GM11168 (cell line): ENCODE measurements around the gene SLC17A1.

ENCODE experiments used
- in situ Hi-C: fragments of 300-500 bp; cut with MboI; formaldehyde crosslinking; loops from one replicate; pipeline ENCODE4 v1.12.0; 2022; ENCODE audit warnings: low sequenced_read_pairs; ENCODE audit not compliant: unreplicated experiment

SLC17A1 gene

DNA sequence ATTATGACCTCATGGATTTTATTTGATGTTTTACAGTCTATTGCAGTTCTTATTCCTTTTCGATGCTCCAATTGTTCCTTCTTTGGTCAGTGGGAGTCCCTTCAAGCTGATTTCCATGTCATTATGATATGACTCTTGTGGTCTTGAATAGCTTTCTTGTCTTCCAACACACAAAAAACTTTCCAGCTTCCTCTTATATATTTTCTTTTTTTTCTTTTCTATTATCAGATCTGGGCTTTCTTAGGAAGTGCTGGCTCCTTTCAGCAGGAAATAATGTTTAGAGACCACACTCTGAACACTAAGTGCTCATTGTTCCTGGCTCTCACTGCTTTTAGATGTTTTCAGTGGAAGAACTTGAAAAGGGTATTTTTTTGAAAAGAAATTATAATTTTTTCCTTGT, 3.1 kb upstream of the SLC17A1 start:
- in situ Hi-C loops: no loop called here

DNA sequence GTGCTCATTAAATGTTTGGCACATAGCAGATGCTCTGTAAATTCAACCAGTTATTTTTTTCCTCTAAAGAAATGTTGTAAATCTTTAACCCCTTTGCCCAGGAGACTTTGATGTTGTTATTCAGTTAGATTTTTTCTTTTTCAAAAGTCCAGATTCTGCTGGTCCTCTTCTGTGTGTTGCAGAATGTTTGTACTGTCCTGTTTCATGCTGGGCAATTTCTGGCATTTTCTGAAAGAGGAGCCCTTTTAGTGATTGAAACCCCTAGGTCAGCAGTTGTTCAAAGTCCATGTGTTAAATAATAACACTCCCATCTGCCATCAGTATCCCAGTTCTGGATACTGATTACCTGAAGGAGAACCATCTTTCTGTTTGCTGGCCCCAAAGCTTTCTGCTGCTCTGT, 1.3 kb upstream of the SLC17A1 start:
- in situ Hi-C loops: no loop called here

DNA sequence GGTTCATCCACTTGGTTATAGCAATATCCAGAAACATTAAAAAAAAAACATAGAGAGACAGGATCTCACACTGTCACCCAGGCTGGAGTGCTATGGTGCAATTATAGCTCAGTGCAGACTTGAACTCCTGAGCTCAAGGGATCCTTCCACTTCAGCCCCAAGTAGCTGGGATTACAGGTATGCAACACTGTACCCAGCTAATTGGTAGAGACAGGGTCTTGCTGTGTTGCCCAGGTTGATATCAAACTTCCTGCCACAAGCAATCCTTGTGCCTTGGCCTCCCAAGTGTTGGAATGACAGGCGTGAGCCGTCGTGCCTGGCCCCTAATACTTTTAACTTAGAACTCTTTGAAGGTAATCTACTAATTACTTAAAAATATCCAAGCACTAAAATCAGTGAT, 818 bp upstream of the SLC17A1 start:
- in situ Hi-C loops: no loop called here

DNA sequence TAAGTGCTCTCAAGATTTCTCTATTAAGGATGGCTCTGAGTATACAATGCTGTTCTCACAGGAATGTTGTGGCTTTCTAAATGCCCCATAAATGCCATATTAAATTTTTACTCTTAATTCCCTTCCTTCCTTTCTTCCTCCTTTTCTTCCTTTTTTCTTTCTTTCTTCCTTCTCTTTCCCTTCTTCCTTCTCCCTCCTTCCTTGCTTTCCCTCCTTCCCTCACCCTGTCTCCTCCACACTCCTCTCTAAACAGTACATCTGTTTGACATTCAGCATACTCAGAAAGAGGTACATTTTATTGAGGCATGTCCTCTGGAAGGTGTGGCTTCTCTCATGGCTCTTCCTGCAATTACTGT, 433 bp upstream of the SLC17A1 start:
- in situ Hi-C loops: no loop called here

DNA sequence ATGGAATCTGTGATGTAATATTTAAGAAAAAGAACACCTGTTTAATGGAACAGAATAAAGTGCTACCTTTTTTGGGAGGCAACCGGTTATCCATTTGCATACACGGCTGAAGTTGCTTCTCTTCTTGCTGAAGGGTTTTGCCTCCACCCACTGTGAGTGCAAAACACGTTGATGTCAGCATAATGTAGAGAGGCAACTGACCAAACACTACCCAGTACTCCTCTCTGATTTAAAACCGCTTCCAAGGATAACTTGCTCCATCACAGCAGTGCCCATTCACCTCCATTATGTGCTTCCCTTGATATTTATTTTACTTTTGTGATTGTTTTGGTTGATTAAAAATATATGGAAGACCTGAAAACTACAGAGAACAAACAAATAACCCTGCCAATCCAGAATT, 1.4 kb downstream of the SLC17A1 start:
- in situ Hi-C loops: no loop called here

DNA sequence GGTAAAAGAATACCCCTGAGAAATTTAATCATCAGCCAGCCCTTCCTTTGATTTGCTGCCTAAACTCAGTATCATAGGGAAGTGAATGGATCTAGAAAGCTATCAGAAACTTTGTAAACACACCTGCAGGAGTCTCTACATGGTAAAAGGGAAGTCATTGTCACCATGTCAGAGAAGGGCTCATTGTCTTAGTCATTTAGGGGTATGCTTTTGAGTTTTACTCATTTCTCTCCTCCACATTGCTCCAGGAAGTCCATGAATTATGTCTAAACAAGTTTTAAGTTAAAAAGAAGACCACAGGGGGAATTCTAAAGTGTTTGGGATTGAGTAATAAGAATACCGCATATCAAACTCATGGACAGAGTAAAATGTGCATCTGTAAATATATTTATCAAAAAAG, 2.5 kb downstream of the SLC17A1 start:
- in situ Hi-C loops: no loop called here

DNA sequence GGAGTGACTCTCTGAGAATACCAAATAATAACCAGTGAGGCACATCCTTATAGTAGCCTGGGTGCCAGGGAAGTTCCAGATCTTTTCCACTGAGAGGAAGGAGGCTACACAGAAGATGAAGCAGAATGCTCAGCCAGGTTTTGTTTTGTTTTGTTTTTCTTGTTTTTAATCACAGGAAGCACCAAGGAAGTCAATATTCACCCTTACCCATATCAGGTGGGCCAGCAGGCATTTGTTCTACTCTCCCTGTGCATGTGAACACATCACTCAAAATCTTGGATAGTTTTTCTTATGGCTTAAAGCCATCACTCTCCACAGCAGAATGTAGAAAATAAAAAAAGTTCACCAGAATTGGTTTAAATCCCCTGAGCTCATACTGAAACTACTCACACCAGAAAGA, 10.5 kb downstream of the SLC17A1 start:
- in situ Hi-C loops: no loop called here

DNA sequence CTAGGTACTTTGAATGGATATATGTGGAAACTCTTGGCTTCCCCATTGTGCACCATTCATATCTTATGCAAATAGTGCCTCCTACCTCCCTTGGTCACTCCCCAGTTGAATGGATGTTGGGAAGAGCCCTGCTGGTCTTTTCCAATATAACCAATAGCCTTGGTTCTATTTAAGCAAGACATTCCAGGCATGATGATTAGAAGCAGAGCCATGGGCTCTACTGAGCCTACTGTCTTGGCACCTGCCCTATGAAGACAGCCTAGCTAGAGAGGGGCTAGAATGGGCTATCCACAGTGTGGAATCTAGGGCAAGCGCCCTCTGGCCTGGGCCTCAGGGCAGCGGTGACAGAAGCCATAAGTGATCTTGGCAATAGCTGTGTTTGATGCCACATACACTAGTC, 15.6 kb downstream of the SLC17A1 start:
- in situ Hi-C loops: no loop called here

DNA sequence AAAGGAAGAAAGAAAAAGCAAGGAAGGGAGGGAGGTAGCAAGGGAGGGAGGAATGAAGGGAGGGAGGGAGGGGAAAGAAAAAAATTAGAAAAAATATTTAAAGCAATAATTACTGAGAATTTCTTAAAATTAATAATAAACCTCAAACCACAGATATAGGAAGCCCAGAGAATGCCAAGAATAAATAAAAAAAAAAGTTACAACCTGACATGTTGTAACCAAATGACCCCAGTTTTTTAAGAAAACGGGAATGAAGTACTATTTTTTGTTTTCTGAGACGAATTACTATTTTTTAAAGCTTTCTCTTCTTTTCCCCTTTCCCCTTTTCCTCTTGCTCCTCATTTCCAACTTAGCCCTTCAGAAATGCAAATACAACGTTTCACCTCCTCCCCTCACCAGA, 16.7 kb downstream of the SLC17A1 start:
- in situ Hi-C loops: no loop called here

DNA sequence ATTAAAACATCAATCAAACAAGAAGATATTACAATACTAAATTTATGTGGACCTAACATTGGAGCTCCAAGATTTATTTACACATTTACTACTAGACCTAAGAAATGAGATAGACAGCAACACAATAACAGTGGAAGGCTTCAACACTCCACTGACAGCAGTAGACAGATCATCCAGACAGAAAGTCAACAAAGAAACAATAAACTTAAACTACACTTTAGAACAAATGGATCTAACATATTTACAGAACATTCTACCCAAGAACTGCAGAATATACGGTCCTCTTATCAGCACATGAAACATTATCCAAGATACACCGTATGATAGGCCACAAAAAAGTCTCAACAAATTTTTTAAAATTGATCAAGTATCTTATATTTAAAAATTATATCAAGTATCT, 27.0 kb downstream of the SLC17A1 start:
- in situ Hi-C loops: no loop called here

DNA sequence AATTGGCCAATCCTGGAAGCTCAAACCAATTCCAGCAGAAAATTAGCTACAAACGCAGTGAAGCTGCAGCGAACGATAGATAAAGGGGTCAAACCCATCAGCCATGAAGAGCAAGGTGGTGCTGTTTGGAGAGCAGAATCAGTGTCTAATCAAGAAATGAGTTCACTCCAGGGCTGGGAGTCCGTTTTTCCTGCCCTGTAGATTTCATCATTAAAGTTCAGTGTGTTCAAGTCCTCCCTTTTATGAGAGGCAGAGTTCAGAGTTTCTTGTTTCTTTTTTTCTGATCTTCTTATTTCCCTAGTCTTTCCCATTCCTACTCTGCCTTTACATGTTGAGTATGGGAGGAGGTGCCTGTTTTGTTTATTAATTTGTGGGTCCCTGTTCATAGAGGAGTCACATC, 30.4 kb downstream of the SLC17A1 start:
- in situ Hi-C loops: no loop called here

DNA sequence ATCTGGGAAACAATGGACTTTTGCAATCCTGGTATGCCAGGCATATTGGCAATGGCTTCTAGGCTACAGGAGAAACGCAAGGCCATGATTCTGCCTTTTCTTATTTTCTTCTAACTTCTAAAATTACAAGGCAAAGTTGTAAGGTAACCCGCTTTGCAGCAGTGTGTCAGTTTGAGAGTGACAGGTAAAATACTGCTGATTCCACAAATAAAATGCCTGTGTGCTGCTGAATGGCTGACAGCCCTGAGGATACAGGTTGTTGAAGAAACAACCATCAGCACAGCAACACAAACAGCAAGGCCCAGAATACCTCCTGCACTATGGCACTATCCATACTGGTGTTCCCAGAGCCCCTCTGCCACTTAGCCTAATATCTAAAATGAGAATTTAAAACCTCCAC, 37.1 kb downstream of the SLC17A1 start:
- in situ Hi-C loops: no loop called here

DNA sequence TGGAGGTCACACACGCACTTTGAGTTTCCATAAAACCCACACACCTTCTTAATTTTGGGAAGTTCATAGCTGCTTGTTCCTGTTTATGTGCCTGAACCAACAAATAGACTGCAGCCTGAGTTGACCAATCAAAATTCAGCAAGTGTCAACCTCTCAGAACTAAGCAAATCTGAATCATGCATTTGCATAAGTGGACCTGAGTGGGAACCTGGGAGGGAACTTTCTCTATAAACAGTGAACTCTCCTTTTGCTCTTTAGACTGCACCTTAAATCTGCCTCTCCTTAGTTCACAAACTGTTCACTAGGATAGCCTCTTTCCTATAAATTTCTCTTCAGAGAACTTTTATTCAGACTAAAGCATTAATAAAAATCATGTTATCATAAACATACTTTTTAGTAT, 37.9 kb downstream of the SLC17A1 start:
- in situ Hi-C loops: no loop called here

DNA sequence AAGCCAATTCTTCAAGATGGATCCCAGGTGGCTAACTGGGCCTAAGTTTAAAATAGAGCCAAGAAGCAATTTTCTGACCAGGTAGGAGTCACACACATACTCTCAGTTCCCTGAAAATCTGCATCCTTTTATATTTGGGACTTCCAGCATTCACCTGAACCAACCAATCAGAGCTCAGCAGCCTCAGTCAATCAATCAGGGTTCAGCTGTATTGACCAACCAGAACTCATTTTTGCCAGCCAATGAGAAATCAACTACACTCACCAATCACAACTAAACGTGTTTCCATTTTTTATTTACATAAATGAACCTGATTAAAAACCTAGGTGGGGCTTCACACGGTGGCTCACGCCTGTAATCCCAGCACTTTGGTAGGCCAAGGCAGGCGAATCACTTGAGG, 39.8 kb downstream of the SLC17A1 start:
- in situ Hi-C loops: no loop called here

DNA sequence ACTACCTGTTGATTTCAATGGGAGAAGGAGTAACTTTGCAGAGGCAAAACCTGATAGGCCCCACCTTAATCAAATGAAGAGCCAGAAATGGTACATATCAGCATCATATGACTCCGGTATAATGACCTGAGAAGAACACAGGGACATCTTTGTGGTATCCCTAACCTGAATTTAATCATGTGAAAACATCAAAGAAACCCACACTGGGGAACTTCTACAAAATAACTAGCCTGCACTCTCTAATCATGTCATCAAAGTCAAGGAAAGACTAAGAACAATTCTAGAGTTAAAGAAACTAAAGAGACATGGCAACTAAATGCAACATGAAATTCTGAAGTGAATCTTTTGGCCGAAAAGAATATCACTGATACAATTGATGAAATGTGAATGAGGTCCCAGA, 42.4 kb downstream of the SLC17A1 start:
- in situ Hi-C loops: no loop called here

DNA sequence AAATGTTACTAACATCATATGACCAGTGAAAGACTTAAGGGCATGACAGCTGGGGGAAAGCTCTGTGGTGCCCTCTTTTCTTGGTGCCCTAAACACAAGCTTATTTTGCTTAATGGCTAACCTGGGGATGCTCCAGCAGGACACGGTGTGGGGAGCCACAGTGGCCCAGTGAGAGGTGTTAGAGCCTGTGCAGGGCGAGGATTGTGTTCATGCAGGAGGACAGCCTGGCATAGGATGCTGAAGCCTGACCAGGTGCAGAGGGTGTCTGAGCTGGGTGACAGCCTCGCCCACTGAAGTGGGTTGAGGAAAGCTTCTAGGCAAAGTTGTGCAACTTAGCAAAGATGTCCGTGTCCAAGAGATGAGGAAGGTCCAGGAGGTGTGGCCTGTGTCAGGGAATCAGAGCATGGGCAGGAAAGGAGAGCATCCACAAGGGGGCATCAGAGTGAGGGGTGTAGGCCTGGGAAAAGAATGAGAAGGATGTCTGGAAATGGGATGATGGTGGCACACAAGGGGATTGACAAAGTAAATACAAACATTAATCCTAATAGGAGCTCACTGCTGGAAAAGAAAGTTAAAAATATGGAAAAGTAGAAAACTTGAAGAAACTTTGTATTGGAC, 43.4 kb downstream of the SLC17A1 start:
- in situ Hi-C loops: no loop called here

DNA sequence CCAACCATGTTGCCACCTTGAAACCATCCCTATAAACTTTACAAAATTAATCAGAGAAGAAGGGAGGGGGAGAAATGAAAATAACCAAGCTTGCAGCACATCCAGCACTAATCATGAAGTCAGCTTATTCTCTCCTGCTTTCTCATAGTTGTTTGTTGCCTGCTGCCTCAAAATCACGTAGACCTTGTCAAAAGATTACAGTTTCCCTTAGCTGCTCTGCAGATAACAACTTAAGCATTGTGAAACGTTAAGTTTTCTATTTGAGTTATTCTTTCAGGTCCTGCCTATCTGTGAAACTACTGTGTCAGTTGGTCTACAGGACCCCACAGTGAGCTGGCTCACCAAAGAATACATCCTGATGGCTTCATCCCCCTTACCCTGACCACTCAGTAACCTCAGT, 44.4 kb downstream of the SLC17A1 start:
- in situ Hi-C loops: no loop called here

DNA sequence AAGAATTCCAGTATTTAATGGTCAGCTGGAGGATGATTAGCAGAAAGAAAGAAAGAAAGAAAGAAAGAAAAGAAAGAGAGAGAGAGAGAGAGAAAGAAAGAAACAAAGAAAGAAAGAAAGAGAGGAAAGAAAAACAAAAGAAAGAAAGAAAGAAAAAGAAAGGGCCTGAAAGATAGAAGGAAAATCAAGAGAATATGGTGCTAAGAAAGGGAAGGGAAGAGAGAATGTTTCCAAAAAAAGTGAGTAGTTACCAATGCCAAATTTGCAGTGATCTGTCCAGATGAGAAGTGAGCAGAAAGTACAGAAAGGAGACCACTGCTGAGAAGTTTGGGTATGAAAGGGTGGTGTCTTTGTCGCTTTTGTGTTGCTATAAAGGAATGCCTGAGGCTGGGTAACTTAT, 50.7 kb downstream of the SLC17A1 start:
- in situ Hi-C loops: no loop called here

DNA sequence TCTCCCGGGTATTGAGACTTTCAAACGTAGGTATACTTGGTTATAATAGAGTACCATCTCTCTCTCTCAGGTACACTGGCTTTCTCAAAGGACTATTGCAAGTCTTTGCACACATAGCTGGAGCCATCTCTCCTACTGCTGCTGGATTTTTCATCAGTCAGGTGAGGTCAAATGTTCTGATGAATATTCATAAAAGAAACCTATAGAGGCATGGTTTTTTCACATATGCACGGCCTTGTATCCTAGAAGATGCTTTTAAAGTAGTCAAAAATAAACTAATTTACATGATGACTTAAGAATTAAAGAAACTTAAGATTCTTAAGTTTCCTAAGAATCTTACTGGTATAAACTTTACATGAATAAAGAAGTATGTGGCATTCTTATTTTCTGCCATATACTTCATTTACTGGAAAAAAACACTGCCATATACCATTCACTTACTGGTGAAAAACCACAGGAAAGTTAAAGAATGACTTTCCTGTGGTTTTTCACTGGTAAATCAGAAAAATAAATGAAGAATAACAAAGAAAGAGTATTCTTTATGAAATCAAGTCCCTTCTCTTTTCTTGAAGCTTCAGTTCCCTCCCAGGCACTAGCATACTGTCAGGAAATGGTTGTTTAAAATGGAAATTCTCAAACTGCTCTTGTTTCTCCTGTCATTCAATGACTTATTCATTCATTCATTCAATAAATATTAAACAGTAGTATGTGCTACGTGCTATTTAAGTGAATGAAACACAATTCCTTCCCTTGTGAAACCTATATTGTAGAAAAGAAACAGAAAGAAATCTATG, 53.8 kb downstream of the SLC17A1 start:
- in situ Hi-C loops: no loop called here

DNA sequence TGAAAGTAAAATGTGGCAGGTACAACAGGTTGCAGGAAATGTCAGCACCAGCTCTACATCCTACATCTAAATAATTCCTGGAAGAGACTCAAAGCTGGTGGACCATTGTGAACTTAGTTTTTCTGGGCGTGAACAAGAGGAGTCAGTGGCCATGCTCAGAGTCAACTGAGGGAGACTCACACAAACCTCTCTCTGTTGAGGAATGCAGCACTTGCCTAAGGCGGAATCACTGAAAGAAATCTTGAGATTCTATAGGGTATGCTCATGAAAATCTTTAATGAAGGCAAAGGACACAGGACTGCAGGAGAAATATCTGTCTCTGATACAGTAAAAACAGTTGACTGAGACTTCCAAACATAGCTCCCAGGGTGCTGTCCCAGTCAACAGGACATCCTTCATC, 54.8 kb downstream of the SLC17A1 start:
- in situ Hi-C loops: no loop called here

DNA sequence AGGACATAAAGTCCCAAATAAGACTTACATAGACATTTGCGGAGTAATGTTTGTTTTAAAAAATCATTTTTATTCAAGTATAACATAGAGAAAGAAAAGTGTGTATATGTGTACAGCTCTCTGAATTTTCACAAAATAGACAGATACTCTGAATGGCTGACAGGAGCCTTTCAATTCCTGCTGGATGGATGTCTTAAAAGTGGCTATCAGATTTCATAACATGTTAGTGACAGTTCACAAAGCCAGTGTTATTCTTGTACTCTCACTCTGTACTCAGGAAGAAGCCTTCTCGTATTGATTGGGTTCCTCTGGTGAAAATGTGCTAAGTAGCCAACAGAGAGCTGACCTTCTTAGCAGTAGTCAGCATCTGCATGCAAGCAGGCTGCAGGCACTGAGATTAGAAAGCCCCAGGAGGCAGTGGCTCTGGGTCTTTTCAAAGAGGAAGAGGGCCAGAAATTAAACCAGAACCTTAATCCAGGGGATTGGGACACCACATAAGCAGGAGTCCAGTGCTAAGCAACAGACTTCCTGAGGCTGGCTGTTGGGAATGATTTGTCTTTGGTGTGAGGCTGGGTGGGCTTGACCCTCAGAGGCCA, 57.6 kb downstream of the SLC17A1 start:
- in situ Hi-C loops: no loop called here

DNA sequence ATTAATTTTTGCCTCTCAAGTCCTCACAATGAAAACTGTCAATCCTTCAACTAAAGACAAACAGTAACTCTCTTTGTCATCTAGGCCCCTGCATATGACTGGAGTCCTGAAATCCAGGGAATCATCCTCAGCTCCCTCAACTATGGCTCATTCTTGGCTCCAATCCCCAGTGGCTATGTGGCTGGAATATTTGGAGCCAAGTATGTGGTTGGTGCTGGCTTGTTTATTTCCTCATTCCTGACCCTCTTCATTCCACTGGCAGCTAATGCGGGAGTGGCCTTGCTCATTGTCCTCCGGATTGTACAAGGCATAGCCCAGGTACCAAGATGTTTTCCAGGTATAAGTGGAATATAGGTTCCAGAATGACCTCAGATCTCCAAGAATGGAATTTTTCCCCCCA, 61.9 kb downstream of the SLC17A1 start:
- in situ Hi-C loops: no loop called here
